GM18520 (cell line): ENCODE measurements around the gene BTBD7.

Experiments
- ATAC-seq: cut with Tn5 transposase; IDR thresholded peaks from one replicate; pipeline ENCODE4 v1.9.1; 2021; ENCODE audit not compliant: unreplicated experiment

The BTBD7 gene

GRCh38 chr14:93329965-93330608, 2.7 kb downstream of the BTBD7 start:
- no peak for ATAC-seq

GRCh38 chr14:93328546-93328945, 4.3 kb downstream of the BTBD7 start:
- no peak for ATAC-seq

GRCh38 chr14:93326196-93326595, 6.6 kb downstream of the BTBD7 start:
- ATAC-seq, result no peak

- ATAC-seq, result no peak
Observed at GRCh38 chr14:93323600-93324174, 9.1 kb downstream of the BTBD7 start.

- no peak for ATAC-seq
Observed at GRCh38 chr14:93322929-93323599, 9.8 kb downstream of the BTBD7 start.

GRCh38 chr14:93320489-93320888, 12.3 kb downstream of the BTBD7 start:
- ATAC-seq, result no peak

GRCh38 chr14:93319958-93320357, 12.9 kb downstream of the BTBD7 start:
- ATAC-seq, result no peak

- ATAC-seq, result no peak
Observed at GRCh38 chr14:93319494-93319893, 13.3 kb downstream of the BTBD7 start.

- no peak for ATAC-seq
Observed at GRCh38 chr14:93318927-93319326, 13.9 kb downstream of the BTBD7 start.

- ATAC-seq, result no peak
Observed at GRCh38 chr14:93317875-93318807, 14.7 kb downstream of the BTBD7 start.

- ATAC-seq, result no peak
Observed at GRCh38 chr14:93317210-93317874, 15.5 kb downstream of the BTBD7 start.

- ATAC-seq, result no peak
Observed at GRCh38 chr14:93316716-93317115, 16.1 kb downstream of the BTBD7 start.

GRCh38 chr14:93315575-93315974, 17.3 kb downstream of the BTBD7 start:
- no peak for ATAC-seq

- no peak for ATAC-seq
Observed at GRCh38 chr14:93311082-93311481, 21.8 kb downstream of the BTBD7 start.

GRCh38 chr14:93309427-93309966, 23.3 kb downstream of the BTBD7 start:
- ATAC-seq, result no peak

- no peak for ATAC-seq
Observed at GRCh38 chr14:93308686-93309345, 24.0 kb downstream of the BTBD7 start.

- no peak for ATAC-seq
Observed at GRCh38 chr14:93306812-93307211, 26.0 kb downstream of the BTBD7 start.

- no peak for ATAC-seq
Observed at GRCh38 chr14:93305725-93306418, 27.0 kb downstream of the BTBD7 start.

GRCh38 chr14:93304771-93305170, 28.1 kb downstream of the BTBD7 start:
- no peak for ATAC-seq
